A673 (cell line): ENCODE data around the gene THRB.

Experiments
- CTCF ChIP-seq: fragments of 300-800, 200-600 bp; sonication (generic); conservative IDR thresholded peaks from 2 replicates; pipeline ENCODE4 v1.5.1; 2017; ENCODE audit warnings: low read depth, mild to moderate bottlenecking, antibody characterized with exemption, low read length, moderate library complexity, mixed read lengths
- EZH2 ChIP-seq: fragments of 200-600 bp; sonication (generic); IDR thresholded peaks from 2 replicates; pipeline ENCODE4 v1.6.1; 2017; ENCODE audit warnings: borderline replicate concordance, low read depth, mild to moderate bottlenecking, mixed read lengths, antibody characterized with exemption, low read length; ENCODE audit not compliant: poor library complexity, severe bottlenecking

- TF ChIP-seq CTCF (no peak), EZH2 (no peak)
These were observed 292.6 kb downstream of the THRB start for GRCh38 chr3:24202071-24202470.
